ENCODE results near the gene MAML2. TPM values are rescaled to one million over a fixed set of nuclear protein-coding genes. Genes with fewer than 3 reads are reported as not detected.

MAML2 gene
- total and polyA plus RNA-seq, 2 experiments from 2014 or later = 2.0 to 7.1 TPM

GRCh38 chr11:96242971-96243647 is 99.9 kb downstream of the MAML2 start:
- Histone ChIP-seq H3K4me2 (peak overlapping the region; percentile 68), H3K79me2 (replicated peaks; ENCODE audit: insufficient read depth) (peaks cover 6% of the 10 kb centered on the region), H2AFZ (no peak overlapping the region), H4K20me1 (replicated peaks; ENCODE audit: insufficient read depth) (no peaks in the 10 kb centered on the region), H3K4me1 (ENCODE audit: insufficient read depth) (peaks cover 28% of the 10 kb centered on the region), H3K4me3 (peak overlapping the region; percentile 48), H3K9me2 (ENCODE audit: insufficient read depth) (no peaks in the 10 kb centered on the region), H3K27ac (ENCODE audit: low read depth) (peak overlapping the region; percentile 78), H3K36me3 (ENCODE audit: insufficient read depth) (no peaks in the 10 kb centered on the region), H3F3A (replicated peaks; ENCODE audit: low read depth) (0 out of 2 replicates have a peak, but pooled peaks cover 4% of the 10 kb centered on the region), H3K27me3 (ENCODE audit: insufficient read depth) (no peaks in the 10 kb centered on the region)
- peak; percentile 99 for ATAC-seq
- no peaks in the 10 kb centered on the region for H3K9me3 Mint-ChIP-seq
- DNase-seq (ENCODE audit: low spot score) = peak; percentile 95
- peaks cover 24% of the 10 kb centered on the region for H3K4me1 Mint-ChIP-seq
- TF ChIP-seq EZH2 (IDR thresholded peaks at IDR 0.05; ENCODE audit: low read depth, unreplicated experiment) = no peak
- 0 out of 2 replicates have a peak, but pooled peaks have one; percentile 11 for TF ChIP-seq CREB1 (CRISPR knock-in tag; IDR thresholded peaks at IDR 0.05; ENCODE audit: low read depth)
- peak; percentile 65 for TF ChIP-seq POLR2AphosphoS5 (IDR thresholded peaks at IDR 0.05; ENCODE audit: low read depth)
- H3K27me3 Mint-ChIP-seq (ENCODE audit: insufficient read depth, low read depth, poor library complexity) = peaks cover 5% of the 10 kb centered on the region
- peak overlapping the region; percentile 99 for H3K27ac Mint-ChIP-seq
- peak overlapping the region; percentile 68 for H3K4me3 Mint-ChIP-seq
- no peaks in the 10 kb centered on the region for H3K36me3 Mint-ChIP-seq (ENCODE audit: low read depth)

- no peaks in the 10 kb centered on the region for H3K36me3 Mint-ChIP-seq (ENCODE audit: low read depth)
- Histone ChIP-seq H3K36me3 (ENCODE audit: insufficient read depth) (no peaks in the 10 kb centered on the region), H3F3A (replicated peaks; ENCODE audit: low read depth) (0 out of 2 replicates have a peak, but pooled peaks cover 4% of the 10 kb centered on the region), H3K27me3 (ENCODE audit: insufficient read depth) (no peaks in the 10 kb centered on the region), H2AFZ (no peak overlapping the region), H3K4me3 (no peak overlapping the region), H3K4me2 (peak overlapping the region; percentile 68), H3K9me2 (ENCODE audit: insufficient read depth) (no peaks in the 10 kb centered on the region), H3K27ac (ENCODE audit: low read depth) (peak overlapping the region; percentile 78), H3K4me1 (ENCODE audit: insufficient read depth) (peaks cover 36% of the 10 kb centered on the region), H4K20me1 (replicated peaks; ENCODE audit: insufficient read depth) (no peaks in the 10 kb centered on the region), H3K79me2 (replicated peaks; ENCODE audit: insufficient read depth) (peaks cover 6% of the 10 kb centered on the region)
- DNase-seq (ENCODE audit: low spot score) (no peak), ATAC-seq (no peak)
- H3K4me1 Mint-ChIP-seq = peaks cover 24% of the 10 kb centered on the region
- H3K27ac Mint-ChIP-seq = peak overlapping the region; percentile 87
- no peaks in the 10 kb centered on the region for H3K9me3 Mint-ChIP-seq
- no peak overlapping the region for H3K4me3 Mint-ChIP-seq
- H3K27me3 Mint-ChIP-seq (ENCODE audit: insufficient read depth, low read depth, poor library complexity) = peaks cover 5% of the 10 kb centered on the region
- TF ChIP-seq, protein P1, sequence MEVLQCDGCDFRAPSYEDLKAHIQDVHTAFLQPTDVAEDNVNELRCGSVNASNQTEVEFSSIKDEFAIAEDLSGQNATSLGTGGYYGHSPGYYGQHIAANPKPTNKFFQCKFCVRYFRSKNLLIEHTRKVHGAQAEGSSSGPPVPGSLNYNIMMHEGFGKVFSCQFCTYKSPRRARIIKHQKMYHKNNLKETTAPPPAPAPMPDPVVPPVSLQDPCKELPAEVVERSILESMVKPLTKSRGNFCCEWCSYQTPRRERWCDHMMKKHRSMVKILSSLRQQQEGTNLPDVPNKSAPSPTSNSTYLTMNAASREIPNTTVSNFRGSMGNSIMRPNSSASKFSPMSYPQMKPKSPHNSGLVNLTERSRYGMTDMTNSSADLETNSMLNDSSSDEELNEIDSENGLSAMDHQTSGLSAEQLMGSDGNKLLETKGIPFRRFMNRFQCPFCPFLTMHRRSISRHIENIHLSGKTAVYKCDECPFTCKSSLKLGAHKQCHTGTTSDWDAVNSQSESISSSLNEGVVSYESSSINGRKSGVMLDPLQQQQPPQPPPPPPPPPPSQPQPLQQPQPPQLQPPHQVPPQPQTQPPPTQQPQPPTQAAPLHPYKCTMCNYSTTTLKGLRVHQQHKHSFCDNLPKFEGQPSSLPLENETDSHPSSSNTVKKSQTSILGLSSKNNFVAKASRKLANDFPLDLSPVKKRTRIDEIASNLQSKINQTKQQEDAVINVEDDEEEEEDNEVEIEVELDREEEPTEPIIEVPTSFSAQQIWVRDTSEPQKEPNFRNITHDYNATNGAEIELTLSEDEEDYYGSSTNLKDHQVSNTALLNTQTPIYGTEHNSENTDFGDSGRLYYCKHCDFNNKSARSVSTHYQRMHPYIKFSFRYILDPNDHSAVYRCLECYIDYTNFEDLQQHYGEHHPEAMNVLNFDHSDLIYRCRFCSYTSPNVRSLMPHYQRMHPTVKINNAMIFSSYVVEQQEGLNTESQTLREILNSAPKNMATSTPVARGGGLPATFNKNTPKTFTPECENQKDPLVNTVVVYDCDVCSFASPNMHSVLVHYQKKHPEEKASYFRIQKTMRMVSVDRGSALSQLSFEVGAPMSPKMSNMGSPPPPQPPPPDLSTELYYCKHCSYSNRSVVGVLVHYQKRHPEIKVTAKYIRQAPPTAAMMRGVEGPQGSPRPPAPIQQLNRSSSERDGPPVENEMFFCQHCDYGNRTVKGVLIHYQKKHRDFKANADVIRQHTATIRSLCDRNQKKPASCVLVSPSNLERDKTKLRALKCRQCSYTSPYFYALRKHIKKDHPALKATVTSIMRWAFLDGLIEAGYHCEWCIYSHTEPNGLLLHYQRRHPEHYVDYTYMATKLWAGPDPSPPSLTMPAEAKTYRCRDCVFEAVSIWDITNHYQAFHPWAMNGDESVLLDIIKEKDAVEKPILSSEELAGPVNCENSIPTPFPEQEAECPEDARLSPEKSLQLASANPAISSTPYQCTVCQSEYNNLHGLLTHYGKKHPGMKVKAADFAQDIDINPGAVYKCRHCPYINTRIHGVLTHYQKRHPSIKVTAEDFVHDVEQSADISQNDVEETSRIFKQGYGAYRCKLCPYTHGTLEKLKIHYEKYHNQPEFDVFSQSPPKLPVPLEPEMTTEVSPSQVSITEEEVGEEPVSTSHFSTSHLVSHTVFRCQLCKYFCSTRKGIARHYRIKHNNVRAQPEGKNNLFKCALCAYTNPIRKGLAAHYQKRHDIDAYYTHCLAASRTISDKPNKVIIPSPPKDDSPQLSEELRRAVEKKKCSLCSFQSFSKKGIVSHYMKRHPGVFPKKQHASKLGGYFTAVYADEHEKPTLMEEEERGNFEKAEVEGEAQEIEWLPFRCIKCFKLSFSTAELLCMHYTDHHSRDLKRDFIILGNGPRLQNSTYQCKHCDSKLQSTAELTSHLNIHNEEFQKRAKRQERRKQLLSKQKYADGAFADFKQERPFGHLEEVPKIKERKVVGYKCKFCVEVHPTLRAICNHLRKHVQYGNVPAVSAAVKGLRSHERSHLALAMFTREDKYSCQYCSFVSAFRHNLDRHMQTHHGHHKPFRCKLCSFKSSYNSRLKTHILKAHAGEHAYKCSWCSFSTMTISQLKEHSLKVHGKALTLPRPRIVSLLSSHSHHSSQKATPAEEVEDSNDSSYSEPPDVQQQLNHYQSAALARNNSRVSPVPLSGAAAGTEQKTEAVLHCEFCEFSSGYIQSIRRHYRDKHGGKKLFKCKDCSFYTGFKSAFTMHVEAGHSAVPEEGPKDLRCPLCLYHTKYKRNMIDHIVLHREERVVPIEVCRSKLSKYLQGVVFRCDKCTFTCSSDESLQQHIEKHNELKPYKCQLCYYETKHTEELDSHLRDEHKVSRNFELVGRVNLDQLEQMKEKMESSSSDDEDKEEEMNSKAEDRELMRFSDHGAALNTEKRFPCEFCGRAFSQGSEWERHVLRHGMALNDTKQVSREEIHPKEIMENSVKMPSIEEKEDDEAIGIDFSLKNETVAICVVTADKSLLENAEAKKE (CRISPR knock-in tag; IDR thresholded peaks at IDR 0.05) = no peak
- TF ChIP-seq ETS1 (IDR thresholded peaks at IDR 0.05) (no peak), NANOG (IDR thresholded peaks at IDR 0.05; ENCODE audit: borderline replicate concordance) (no peak), EZH2phosphoT487 (IDR thresholded peaks at IDR 0.05; ENCODE audit: unreplicated experiment) (no peak), ZNF331 (CRISPR knock-in tag; IDR thresholded peaks at IDR 0.05; ENCODE audit: low read depth) (no peak), JUNB (IDR thresholded peaks at IDR 0.05; ENCODE audit: unreplicated experiment) (no peak), EZH2 (IDR thresholded peaks at IDR 0.05; ENCODE audit: low read depth, unreplicated experiment) (no peak)
Measured at GRCh38 chr11:96242191-96242847, 100.7 kb downstream of the MAML2 start.

Measured in GM23338 (cell line).